ENCODE data around the gene CYSRT1.
"Not testable (repeated sequence)": the region's sequence is repeated elsewhere in the genome, so short reads cannot be mapped to it uniquely, and the experiment has no call there.

CYSRT1 gene

GRCh38 chr9:137240841-137241489 lies 16.0 kb downstream of the CYSRT1 start, which contains the start of gene TUBB4B:
Gene TUBB4B (plus strand): TSS chr9:137241287. CDS start chr9:137241361, 74 bp downstream.
- TF ChIP-seq CTCF (IDR thresholded peaks at IDR 0.05; ENCODE audit: insufficient read depth, low read depth, low read length, missing control alignments): no peak
- peak within 1 kb of the TSS; percentile 76 for H3K4me3 ChIP-seq (ENCODE audit: low read length)
- peak; percentile 100 for DNase-seq (ENCODE audit: low read depth)

GRCh38 chr9:137241490-137242268 lies 16.7 kb downstream of the CYSRT1 start:
- DNase-seq (ENCODE audit: low read depth): peak; percentile 80
- TF ChIP-seq CTCF (IDR thresholded peaks at IDR 0.05; ENCODE audit: insufficient read depth, low read depth, low read length, missing control alignments): no peak
- H3K4me3 ChIP-seq (ENCODE audit: low read length): peak overlapping the region; percentile 76

GRCh38 chr9:137242269-137243203 lies 17.6 kb downstream of the CYSRT1 start:
- no peak for DNase-seq (ENCODE audit: low read depth)
- peak overlapping the region; percentile 76 for H3K4me3 ChIP-seq (ENCODE audit: low read length)
- no peak for TF ChIP-seq CTCF (IDR thresholded peaks at IDR 0.05; ENCODE audit: insufficient read depth, low read depth, low read length, missing control alignments)

GRCh38 chr9:137243266-137243625 lies 18.3 kb downstream of the CYSRT1 start:
- H3K4me3 ChIP-seq (ENCODE audit: low read length): peak overlapping the region; percentile 76
- DNase-seq (ENCODE audit: low read depth): not testable (repeated sequence)

GRCh38 chr9:137243626-137244485 lies 18.9 kb downstream of the CYSRT1 start:
- peak; percentile 13 for TF ChIP-seq CTCF (IDR thresholded peaks at IDR 0.05; ENCODE audit: insufficient read depth, low read depth, low read length, missing control alignments)
- no peak overlapping the region for H3K4me3 ChIP-seq (ENCODE audit: low read length)

GRCh38 chr9:137244486-137245449 lies 19.8 kb downstream of the CYSRT1 start:
- peak; percentile 12 for TF ChIP-seq CTCF (IDR thresholded peaks at IDR 0.05; ENCODE audit: insufficient read depth, low read depth, low read length, missing control alignments)
- H3K4me3 ChIP-seq (ENCODE audit: low read length): no peak overlapping the region
- peak; percentile 54 for DNase-seq (ENCODE audit: low read depth)

More at GRCh38 chr9:137243626-137244485, 18.9 kb downstream of the CYSRT1 start:
- DNase-seq (ENCODE audit: low read depth): peak; percentile 36

All from epithelial cell of esophagus (primary cell).